ENCODE data around the gene REV3L. TPM values are rescaled to one million over a fixed set of nuclear protein-coding genes. Genes with fewer than 3 reads are reported as not detected.
A peak's percentile ranks its signal among the peaks of the same experiment; 100 is the strongest.

REV3L gene
- 26.4 and 29.4 TPM in 2 replicates for total RNA-seq
- long read RNA-seq, partial matches to known transcripts, result 10 of 19 reads
- long read RNA-seq, other reads (novel, unspliced or antisense), result 9 of 19 reads

GRCh38 chr6:111482959-111483735, at the start of gene REV3L:
Gene REV3L, minus strand, starts transcription at chr6:111483218. Its CDS starts 330 bp downstream, at chr6:111482888.
- DNase-seq (ENCODE audit: extremely low spot score, unreplicated experiment), result peak; percentile 95
- Mint-ChIP-seq H3K36me3 (ENCODE audit: unreplicated experiment) (peaks cover 10% of the 10 kb centered on the region), H3K27ac (ENCODE audit: unreplicated experiment) (peak within 1 kb of the TSS; percentile 99), H3K9me3 (ENCODE audit: unreplicated experiment) (no peaks in the 10 kb centered on the region), H3K27me3 (ENCODE audit: unreplicated experiment) (no peaks in the 10 kb centered on the region), H3K4me1 (ENCODE audit: unreplicated experiment) (peaks cover 55% of the 10 kb centered on the region), H3K4me3 (ENCODE audit: unreplicated experiment) (peak within 1 kb of the TSS; percentile 96)
- TF ChIP-seq, protein P1, sequence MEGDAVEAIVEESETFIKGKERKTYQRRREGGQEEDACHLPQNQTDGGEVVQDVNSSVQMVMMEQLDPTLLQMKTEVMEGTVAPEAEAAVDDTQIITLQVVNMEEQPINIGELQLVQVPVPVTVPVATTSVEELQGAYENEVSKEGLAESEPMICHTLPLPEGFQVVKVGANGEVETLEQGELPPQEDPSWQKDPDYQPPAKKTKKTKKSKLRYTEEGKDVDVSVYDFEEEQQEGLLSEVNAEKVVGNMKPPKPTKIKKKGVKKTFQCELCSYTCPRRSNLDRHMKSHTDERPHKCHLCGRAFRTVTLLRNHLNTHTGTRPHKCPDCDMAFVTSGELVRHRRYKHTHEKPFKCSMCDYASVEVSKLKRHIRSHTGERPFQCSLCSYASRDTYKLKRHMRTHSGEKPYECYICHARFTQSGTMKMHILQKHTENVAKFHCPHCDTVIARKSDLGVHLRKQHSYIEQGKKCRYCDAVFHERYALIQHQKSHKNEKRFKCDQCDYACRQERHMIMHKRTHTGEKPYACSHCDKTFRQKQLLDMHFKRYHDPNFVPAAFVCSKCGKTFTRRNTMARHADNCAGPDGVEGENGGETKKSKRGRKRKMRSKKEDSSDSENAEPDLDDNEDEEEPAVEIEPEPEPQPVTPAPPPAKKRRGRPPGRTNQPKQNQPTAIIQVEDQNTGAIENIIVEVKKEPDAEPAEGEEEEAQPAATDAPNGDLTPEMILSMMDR (IDR thresholded peaks at IDR 0.05), result no peak

DNA sequence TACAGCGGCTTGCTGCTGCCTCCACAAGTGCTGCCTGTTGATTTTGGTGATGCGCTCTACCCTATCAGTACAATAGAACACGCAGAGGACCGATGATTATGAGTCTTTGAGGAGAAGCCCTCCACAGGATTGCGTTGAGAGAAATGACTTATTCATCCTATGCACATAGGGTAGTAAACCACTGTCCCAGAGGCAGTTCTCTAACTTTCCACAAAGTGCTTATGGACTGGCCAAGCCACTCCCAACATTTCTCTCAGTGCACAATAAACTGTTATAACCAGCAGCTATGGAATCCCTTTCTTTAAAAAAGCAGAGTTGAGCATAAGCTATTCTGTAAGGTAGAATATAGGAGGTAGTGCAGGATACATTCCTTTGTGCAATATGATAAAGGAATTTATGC, 48.2 kb upstream of the REV3L start:
- TF ChIP-seq, protein P1 (IDR thresholded peaks at IDR 0.05), result no peak
- Mint-ChIP-seq H3K27ac (ENCODE audit: unreplicated experiment) (no peak overlapping the region), H3K4me3 (ENCODE audit: unreplicated experiment) (no peak overlapping the region), H3K27me3 (ENCODE audit: unreplicated experiment) (no peaks in the 10 kb centered on the region), H3K9me3 (ENCODE audit: unreplicated experiment) (no peaks in the 10 kb centered on the region), H3K36me3 (ENCODE audit: unreplicated experiment) (no peaks in the 10 kb centered on the region), H3K4me1 (ENCODE audit: unreplicated experiment) (peaks cover 14% of the 10 kb centered on the region)
- no peak for DNase-seq (ENCODE audit: extremely low spot score, unreplicated experiment)

DNA sequence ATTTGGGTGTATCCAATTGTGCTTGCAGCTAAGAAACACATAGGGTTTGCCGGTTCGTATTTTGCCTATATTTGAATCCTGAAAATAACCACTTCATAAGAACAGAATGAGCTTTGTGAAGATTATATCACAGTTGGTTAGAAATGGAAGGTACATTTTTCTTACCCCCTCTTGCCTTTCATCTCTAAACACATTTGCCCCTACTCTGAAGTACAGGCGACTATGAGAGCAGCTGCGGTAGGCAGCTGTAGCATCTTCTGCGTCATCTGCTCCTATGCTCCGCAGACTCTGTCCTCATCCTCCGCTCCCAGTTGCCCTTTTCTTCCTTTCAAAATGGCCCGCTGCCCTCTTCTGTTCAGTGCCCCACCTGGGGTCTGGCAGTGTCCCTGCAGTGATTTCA, 47.6 kb upstream of the REV3L start:
- no peaks in the 10 kb centered on the region for H3K9me3 Mint-ChIP-seq (ENCODE audit: unreplicated experiment)
- H3K27ac Mint-ChIP-seq (ENCODE audit: unreplicated experiment), result no peak overlapping the region
- TF ChIP-seq, protein P1 (IDR thresholded peaks at IDR 0.05), result no peak
- H3K27me3 Mint-ChIP-seq (ENCODE audit: unreplicated experiment), result no peaks in the 10 kb centered on the region
- no peak overlapping the region for H3K4me3 Mint-ChIP-seq (ENCODE audit: unreplicated experiment)
- H3K4me1 Mint-ChIP-seq (ENCODE audit: unreplicated experiment), result peaks cover 14% of the 10 kb centered on the region
- DNase-seq (ENCODE audit: extremely low spot score, unreplicated experiment), result no peak
- H3K36me3 Mint-ChIP-seq (ENCODE audit: unreplicated experiment), result no peaks in the 10 kb centered on the region

GRCh38 chr6:111530218-111530617, 47.2 kb upstream of the REV3L start:
- no peaks in the 10 kb centered on the region for H3K27me3 Mint-ChIP-seq (ENCODE audit: unreplicated experiment)
- H3K27ac Mint-ChIP-seq (ENCODE audit: unreplicated experiment), result no peak overlapping the region
- no peaks in the 10 kb centered on the region for H3K36me3 Mint-ChIP-seq (ENCODE audit: unreplicated experiment)
- H3K4me1 Mint-ChIP-seq (ENCODE audit: unreplicated experiment), result peaks cover 14% of the 10 kb centered on the region
- TF ChIP-seq, protein P1 (IDR thresholded peaks at IDR 0.05), result no peak
- H3K9me3 Mint-ChIP-seq (ENCODE audit: unreplicated experiment), result no peaks in the 10 kb centered on the region
- no peak for DNase-seq (ENCODE audit: extremely low spot score, unreplicated experiment)
- no peak overlapping the region for H3K4me3 Mint-ChIP-seq (ENCODE audit: unreplicated experiment)

- no peak overlapping the region for H3K4me3 Mint-ChIP-seq (ENCODE audit: unreplicated experiment)
- no peaks in the 10 kb centered on the region for H3K36me3 Mint-ChIP-seq (ENCODE audit: unreplicated experiment)
- no peaks in the 10 kb centered on the region for H3K9me3 Mint-ChIP-seq (ENCODE audit: unreplicated experiment)
- H3K27ac Mint-ChIP-seq (ENCODE audit: unreplicated experiment), result no peak overlapping the region
- H3K4me1 Mint-ChIP-seq (ENCODE audit: unreplicated experiment), result peaks cover 29% of the 10 kb centered on the region
- DNase-seq (ENCODE audit: extremely low spot score, unreplicated experiment), result no peak
- TF ChIP-seq, protein P1 (IDR thresholded peaks at IDR 0.05), result no peak
- H3K27me3 Mint-ChIP-seq (ENCODE audit: unreplicated experiment), result no peaks in the 10 kb centered on the region
These were observed 44.3 kb upstream of the REV3L start for GRCh38 chr6:111527367-111527766.

Data from osteocyte (in vitro differentiated cells).